Right forelimb (tissue), 1 donor: Measurements from ENCODE around the gene KLHL15.

Experiments used
- DNase-seq: peaks from one replicate; pipeline ENCODE4 v3.0.0-alpha.2; 2018

Gene KLHL15

GRCh38 chrX:23944234-23944633 is 82.8 kb downstream of the KLHL15 start:
- DNase-seq: no peak

- DNase-seq: no peak
Observed at GRCh38 chrX:23939203-23939602, 87.8 kb downstream of the KLHL15 start.

- DNase-seq: no peak
Observed at GRCh38 chrX:23938690-23939089, 88.3 kb downstream of the KLHL15 start.

- no peak for DNase-seq
Observed at GRCh38 chrX:23937100-23937499, 89.9 kb downstream of the KLHL15 start.

- DNase-seq: no peak
Observed at GRCh38 chrX:23936180-23936579, 90.8 kb downstream of the KLHL15 start.

- DNase-seq: no peak
Observed at GRCh38 chrX:23935106-23935505, 91.9 kb downstream of the KLHL15 start.
